NCI-H2227 (cell line): ENCODE results near the gene LAMB4.

Experiments used
- DNase-seq: peaks from one replicate; lab custom pipeline; 2025; ENCODE audit not compliant: unreplicated experiment; lab: John Stamatoyannopoulos, UW

The LAMB4 gene

DNA sequence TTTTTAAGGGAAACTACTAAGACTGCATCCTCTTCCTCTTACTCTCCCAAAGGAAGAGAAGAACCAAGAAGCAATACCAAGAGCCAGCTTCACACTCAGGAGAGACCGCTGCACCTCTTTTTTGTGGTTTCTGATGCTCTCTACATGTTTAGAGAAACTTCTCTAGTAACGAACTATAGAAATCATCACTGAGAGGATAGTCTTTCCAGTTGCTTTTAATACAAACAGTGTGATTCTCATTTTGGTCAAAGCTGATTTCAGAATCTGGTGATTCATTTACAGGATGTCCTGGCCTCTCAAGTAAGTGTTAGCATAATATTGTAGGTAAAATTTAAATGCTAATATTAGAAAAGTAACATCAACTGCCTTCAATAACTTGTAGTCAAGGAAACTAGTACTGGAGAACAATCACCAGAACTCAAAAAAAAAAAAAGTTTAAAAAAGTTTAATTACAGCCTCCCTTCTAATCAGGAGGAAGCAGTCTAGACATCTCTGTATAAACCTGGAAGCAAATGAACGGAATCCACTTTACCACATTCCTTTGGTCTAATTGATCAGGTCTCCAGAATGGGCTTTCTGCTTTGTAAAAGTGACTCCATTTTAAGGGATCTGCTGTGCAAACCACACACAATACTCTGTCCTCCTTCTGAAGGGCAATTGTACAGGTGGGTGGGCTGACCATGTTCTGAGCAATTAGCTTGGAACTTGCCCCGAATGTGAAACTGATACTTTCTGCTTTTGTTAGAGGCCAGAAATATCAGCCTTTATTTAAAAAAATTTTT, 130.2 kb downstream of the LAMB4 start:
- no peak for DNase-seq

GRCh38 chr7:107998660-107999480, 131.3 kb downstream of the LAMB4 start:
- DNase-seq = no peak

DNA sequence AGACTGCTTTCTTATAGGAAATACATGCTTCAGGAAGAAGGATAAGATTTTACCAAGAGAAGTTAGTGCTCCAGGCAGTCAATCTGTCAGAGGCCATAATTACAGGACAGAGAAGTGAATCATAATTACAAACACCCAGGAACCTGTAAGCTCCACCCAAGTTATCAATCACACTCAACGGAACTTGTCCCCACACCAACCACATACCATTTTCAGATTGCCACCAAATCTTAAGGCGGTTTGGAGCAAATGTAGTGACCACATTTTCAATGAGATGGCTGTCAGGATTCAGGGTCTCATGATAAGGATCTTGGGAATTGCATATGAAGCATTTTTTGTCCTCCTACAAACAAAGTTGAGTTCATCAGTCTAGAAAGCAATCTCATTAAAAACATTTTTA, 132.0 kb downstream of the LAMB4 start:
- peak; percentile 43 for DNase-seq

DNA sequence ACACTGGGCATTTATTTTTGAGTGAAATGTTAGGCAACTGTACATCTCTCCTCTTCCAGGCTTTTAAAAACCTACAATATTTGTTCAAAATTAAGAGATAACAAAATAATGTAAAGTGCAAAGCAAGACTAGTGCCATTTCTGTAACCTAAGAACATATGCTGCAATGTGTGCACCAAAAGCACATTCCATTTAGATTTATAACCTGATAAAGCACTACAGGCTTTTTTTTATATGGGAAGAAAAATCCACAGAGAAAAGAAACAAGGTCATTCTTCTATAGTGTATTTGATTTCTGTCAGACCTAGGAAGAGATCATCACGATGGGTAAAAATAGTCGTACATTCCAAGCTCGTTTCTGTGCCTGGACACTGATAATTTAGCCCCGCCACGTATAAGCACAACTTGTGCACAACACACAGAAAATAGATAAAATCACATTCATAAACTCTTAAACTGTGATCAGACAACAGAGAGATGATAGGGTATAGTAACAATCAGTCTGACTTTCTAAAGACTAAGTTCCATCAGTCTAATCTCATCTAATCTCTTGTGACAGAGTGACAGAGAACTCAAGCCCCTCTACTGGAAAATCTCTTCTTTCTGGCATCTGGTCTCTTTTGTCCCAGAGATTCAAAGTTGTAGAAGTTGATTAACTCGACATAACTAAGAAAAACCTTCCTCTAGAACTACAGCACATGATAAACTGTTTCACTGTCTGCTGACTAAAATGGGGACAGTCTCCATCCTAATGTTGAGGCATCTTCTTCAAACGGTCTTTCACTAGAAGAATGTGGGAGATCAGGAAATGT, 133.9 kb downstream of the LAMB4 start:
- no peak for DNase-seq

DNA sequence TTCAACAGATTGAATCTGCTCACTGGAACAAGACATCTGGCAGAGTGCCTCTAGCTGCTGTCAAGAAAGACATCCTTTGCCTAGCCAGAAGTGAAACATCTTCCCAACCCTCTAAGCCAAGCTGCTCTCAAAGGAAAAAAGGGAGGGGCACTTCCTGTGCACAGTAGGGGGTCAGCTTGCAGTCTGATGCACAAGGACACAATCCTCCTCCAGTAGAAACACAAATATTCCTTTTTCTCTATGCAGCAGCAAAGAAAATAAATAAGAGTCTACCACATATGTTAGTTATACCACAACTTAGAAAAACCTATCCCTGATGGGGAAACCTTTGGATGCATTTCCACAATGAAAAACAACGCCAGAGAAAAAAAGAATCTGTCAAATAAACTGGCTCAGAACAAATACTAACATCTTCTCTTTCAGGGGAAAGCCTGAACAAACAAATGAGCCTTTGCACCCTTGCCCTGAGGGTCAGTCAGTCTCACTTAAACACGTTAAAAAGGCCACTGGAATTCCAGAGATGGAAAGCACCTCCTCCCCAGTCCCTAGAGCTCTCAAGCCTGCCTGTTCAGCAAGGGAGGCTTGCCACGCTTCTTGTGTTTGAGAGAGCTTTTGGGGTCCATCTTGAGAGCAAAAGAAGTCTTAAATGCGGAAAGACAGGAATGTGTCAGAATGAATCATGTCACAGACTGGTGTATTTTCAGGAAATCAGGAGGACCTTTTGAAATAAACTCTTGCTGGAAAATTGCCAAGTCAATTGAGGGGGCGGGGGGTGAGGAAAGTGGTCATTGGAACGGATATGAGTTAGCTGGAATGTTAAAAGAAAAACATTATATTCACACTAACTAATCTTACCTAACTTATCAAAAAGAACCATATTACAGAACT, 134.7 kb downstream of the LAMB4 start:
- DNase-seq = peak; percentile 80

- peak; percentile 22 for DNase-seq
Observed at GRCh38 chr7:107994421-107995030, 135.6 kb downstream of the LAMB4 start.

DNA sequence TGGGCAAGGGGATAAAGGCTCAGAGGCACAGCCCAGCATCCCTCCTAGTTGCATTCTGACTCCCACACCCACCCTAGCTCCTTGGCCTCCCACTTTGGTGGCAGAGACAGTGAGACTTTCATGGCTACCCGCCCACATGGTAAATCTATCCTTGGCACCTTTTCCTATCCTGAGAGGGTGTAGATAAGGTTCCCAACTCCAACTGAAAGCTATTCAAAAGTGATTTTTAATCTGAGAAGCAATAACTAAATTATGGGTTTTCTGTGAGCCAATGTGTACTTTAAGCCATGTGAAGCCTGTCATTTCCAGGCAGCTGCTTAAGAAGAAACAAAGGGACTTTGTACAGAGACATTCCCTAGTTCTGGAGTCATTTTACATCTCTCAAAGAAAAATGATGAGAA, 136.3 kb downstream of the LAMB4 start:
- peak; percentile 79 for DNase-seq

GRCh38 chr7:107989618-107990373, 140.4 kb downstream of the LAMB4 start:
- no peak for DNase-seq

- DNase-seq = peak; percentile 50
Observed at GRCh38 chr7:107982918-107983389, 147.2 kb downstream of the LAMB4 start.

- DNase-seq = peak; percentile 42
Observed at GRCh38 chr7:107982042-107982840, 147.9 kb downstream of the LAMB4 start.

DNA sequence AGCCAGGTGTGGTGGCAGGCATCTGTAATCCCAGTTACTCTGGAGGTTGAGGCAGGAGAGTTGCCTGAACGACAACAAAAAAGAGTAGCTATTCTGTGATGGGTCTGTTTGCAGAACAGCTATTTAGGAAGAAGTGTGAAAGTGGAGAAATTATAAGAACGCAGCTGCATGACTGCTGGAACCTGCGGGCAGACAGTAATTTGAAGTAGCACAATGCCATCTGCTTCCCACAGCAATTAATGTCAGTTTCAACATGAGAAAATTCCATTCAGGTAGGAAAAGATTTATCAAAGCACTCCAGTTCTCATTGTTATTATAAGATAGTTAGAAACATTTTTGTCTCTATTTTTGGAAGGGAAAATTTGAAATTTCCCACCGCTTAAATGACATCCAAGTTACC, 148.7 kb downstream of the LAMB4 start:
- peak; percentile 66 for DNase-seq

- no peak for DNase-seq
Observed at GRCh38 chr7:107980671-107981190, 149.4 kb downstream of the LAMB4 start.

DNA sequence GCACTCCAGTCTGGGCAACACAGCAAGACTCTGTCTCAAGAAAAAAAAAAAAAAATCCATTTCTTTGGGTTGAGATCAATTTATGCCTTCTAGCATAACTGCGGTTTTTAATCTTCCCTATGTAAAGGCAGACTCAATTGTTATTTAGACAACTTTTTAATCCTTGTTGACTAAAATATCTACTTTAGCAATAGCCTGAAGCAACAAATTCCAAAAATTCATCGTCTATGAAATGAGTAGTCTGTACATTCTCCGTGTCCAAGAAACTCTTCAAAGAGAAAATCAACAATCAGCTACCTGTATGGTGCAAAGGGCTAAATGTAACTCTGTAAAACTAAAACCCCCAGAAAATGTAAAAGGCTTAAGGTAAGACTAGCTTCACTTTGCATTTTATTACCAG, 150.0 kb downstream of the LAMB4 start:
- no peak for DNase-seq

GRCh38 chr7:107978815-107979408, 151.2 kb downstream of the LAMB4 start:
- no peak for DNase-seq

DNA sequence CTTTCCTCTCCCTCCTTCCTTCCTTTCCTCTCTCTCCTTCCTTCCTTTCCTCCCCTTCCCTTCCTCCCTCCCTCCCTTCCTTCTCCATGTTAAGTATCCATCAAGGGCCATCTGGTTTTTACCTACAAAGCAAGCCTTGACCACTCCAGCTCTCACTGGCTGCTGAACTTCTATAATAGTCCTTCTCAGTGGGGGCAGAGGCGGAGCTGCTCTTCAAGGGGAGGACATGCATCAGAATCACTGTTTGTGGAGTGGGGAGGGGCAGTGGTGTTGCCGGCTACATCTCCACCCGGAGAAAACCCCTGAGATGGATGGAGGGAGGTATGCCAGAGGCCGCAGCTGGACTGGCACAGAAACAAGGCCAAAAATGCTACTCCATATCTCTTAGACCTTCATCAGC, 153.1 kb downstream of the LAMB4 start:
- peak; percentile 80 for DNase-seq

DNA sequence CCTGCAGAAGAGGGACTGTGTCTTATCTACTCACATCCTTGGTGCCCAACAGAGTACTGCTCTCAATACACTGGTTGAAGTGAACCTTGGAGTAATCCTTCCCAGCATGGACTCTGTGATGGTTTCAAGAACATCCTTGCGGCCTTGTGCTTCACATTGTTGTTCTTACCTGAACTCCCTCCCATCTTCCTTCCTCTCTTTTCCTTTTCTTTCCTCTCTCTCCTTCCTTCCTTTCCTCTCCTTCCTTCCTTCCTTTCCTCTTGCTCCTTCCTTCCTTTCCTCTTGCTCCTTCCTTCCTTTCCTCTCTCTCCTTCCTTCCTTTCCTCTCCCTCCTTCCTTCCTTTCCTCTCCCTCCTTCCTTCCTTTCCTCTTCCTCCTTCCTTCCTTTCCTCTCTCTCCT, 153.5 kb downstream of the LAMB4 start:
- DNase-seq = no peak

- no peak for DNase-seq
Observed at GRCh38 chr7:107975394-107976013, 154.7 kb downstream of the LAMB4 start.
